SU-DHL-6 (cell line): ENCODE data around the gene KCNA1.

Experiments used
- H2AFZ ChIP-seq: fragments of 200-600 bp; sonication (generic); 2 replicates; pipeline ENCODE4 v1.6.1; 2014; ENCODE audit warnings: low read depth, mild to moderate bottlenecking, moderate library complexity, mixed read lengths, antibody characterized with exemption, low read length; ENCODE audit not compliant: severe bottlenecking
- H3F3A ChIP-seq: fragments of 200-600 bp; shearing (Covaris generic); 2 replicates; pipeline ENCODE4 v1.6.0; 2016; ENCODE audit warnings: antibody characterized with exemption, mild to moderate bottlenecking; ENCODE audit not compliant: insufficient read depth
- H3K27ac ChIP-seq: fragments of 200-600 bp; sonication (generic); 2 replicates; pipeline ENCODE4 v1.5.1; 2016; ENCODE audit warnings: low read depth, mild to moderate bottlenecking, low read length, moderate library complexity, mixed read lengths
- H3K27me3 ChIP-seq: fragments of 200-600 bp; sonication (generic), shearing (Covaris generic); 2 replicates; pipeline ENCODE4 v1.6.0; 2014; ENCODE audit warnings: mild to moderate bottlenecking, low read length
- H3K36me3 ChIP-seq: fragments of 200-600 bp; sonication (generic); 2 replicates; pipeline ENCODE4 v1.6.1; 2014; ENCODE audit warnings: mild to moderate bottlenecking, low read length, mixed read lengths
- H3K4me2 ChIP-seq: fragments of 300-600, 200-600 bp; shearing (Covaris generic), sonication (generic); 2 replicates; pipeline ENCODE4 v1.6.0; 2014; ENCODE audit warnings: low read length, low read depth, mild to moderate bottlenecking; ENCODE audit not compliant: poor library complexity, severe bottlenecking
- H3K4me3 ChIP-seq: fragments of 200-600 bp; sonication (generic); 2 replicates; pipeline ENCODE4 v1.5.1; 2014; ENCODE audit warnings: antibody characterized with exemption, low read length, mild to moderate bottlenecking, mixed read lengths; ENCODE audit not compliant: insufficient read depth, poor library complexity, severe bottlenecking
- H3K79me2 ChIP-seq: fragments of 200-600 bp; sonication (generic); 2 replicates; pipeline ENCODE4 v1.6.1; 2014; ENCODE audit warnings: mild to moderate bottlenecking, low read length, moderate library complexity; ENCODE audit not compliant: insufficient read depth
- H3K9ac ChIP-seq: fragments of 200-600 bp; sonication (generic); 2 replicates; pipeline ENCODE4 v1.7.0; 2014; ENCODE audit warnings: mild to moderate bottlenecking, low read length
- H3K9me2 ChIP-seq: fragments of 200-600 bp; sonication (generic); replicated peaks from 2 replicates; pipeline ENCODE4 v1.6.1; 2014; ENCODE audit warnings: low read length; ENCODE audit not compliant: insufficient read depth
- H3K9me3 ChIP-seq: fragments of 200-600 bp; sonication (generic); 2 replicates; pipeline ENCODE4 v1.6.1; 2014; ENCODE audit warnings: low read length, mixed read lengths; ENCODE audit not compliant: insufficient read depth
- H4K20me1 ChIP-seq: fragments of 200-600 bp; sonication (generic); 2 replicates; pipeline ENCODE4 v1.6.1; 2014; ENCODE audit warnings: low read depth, mild to moderate bottlenecking, antibody characterized with exemption, low read length, moderate library complexity, mixed read lengths
- EZH2phosphoT487 ChIP-seq: fragments of 200-600 bp; sonication (generic), shearing (Covaris generic); conservative IDR thresholded peaks from 2 replicates; pipeline ENCODE4 v1.6.1; 2018; ENCODE audit warnings: mild to moderate bottlenecking, antibody characterized with exemption, low read length, moderate library complexity, mixed read lengths
- TF ChIP-seq, protein P1 (sequence below): fragments of 200-600 bp; sonication (generic); IDR thresholded peaks from one replicate; pipeline ENCODE4 v1.5.1; 2017; ENCODE audit warnings: antibody characterized with exemption, mild to moderate bottlenecking, low read length, moderate library complexity; ENCODE audit not compliant: insufficient read depth, poor library complexity, severe bottlenecking

KCNA1 gene

DNA sequence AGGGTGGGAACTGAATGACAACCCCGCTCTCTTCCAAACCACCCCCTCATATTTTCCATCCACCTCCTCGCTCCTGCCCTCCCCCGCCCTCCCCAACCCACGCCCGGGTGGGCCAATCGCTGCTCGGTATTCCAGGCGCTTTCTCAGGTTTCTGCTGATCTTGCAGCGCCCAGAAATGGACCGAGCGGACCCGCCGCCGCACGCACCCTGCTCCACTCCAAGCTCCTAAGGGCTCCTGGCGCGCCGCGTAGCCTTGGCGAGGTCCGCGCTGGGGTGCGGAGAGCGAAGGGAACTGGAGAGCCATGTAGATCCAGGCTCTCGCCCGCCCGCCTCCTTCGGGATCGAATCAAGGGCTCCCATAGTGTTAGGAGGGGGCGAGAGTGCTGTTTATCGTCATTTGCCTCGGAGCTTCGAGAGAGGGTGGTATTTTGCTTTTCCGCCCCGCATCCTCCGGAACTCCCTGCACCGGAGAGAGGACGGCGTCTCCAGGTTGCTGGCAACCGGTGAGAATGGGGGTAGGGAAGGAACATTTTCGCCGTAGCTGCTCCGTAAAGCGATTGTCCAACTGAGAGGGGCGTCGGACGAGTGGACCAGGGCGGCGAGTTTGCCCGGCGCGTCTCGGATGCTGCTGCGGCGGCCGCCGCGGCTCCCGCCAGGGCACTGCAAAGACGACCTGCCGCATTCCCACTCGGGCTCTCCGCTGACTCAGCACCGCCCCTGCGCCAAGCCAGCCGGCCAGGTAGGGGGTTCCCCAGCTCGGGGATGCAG is at the start of gene KCNA1:
Gene KCNA1 (plus strand): TSS at position 172 of the 768 bp plus-strand sequence. CDS start 1,474 bp downstream, outside the sequence.
- Histone ChIP-seq H3K4me3 (no peak within 1 kb of the TSS), H3K9ac (no peak within 1 kb of the TSS), H2AFZ (no peak within 1 kb of the TSS), H3K79me2 (no peaks in the 10 kb centered on the region), H3K27ac (no peak within 1 kb of the TSS), H4K20me1 (no peaks in the 10 kb centered on the region), H3F3A (no peaks in the 10 kb centered on the region), H3K9me2 (no peaks in the 10 kb centered on the region), H3K36me3 (no peaks in the 10 kb centered on the region), H3K9me3 (no peaks in the 10 kb centered on the region), H3K4me2 (no peak within 1 kb of the TSS), H3K27me3 (no peaks in the 10 kb centered on the region)
- TF ChIP-seq, protein P1, sequence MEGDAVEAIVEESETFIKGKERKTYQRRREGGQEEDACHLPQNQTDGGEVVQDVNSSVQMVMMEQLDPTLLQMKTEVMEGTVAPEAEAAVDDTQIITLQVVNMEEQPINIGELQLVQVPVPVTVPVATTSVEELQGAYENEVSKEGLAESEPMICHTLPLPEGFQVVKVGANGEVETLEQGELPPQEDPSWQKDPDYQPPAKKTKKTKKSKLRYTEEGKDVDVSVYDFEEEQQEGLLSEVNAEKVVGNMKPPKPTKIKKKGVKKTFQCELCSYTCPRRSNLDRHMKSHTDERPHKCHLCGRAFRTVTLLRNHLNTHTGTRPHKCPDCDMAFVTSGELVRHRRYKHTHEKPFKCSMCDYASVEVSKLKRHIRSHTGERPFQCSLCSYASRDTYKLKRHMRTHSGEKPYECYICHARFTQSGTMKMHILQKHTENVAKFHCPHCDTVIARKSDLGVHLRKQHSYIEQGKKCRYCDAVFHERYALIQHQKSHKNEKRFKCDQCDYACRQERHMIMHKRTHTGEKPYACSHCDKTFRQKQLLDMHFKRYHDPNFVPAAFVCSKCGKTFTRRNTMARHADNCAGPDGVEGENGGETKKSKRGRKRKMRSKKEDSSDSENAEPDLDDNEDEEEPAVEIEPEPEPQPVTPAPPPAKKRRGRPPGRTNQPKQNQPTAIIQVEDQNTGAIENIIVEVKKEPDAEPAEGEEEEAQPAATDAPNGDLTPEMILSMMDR = no peak
- TF ChIP-seq EZH2phosphoT487 = no peak

DNA sequence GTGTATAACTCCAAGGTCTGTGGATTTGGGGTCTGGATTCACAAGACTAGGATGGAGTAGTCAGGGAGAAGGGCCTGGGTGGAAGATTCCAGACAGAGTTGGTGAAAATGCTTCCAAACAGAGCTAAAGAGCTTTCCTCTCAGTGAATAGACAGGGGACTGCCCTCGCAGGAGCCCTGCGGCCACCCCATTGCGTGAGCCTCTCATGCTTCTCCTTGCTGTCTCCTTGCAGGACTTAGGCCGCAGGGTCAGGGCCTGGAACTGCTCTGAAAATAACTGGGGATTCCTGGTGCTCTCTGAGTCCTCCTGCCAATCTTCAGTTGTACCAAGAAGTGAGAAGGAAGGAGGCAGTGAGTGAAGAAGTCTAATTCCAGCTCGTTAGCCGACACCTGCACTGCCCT is 49.0 kb upstream of the KCNA1 start:
- Histone ChIP-seq H3K9me3 (no peaks in the 10 kb centered on the region), H3K27ac (no peak overlapping the region), H3K9ac (no peak overlapping the region), H4K20me1 (no peaks in the 10 kb centered on the region), H3K4me2 (no peak overlapping the region), H2AFZ (no peak overlapping the region), H3K79me2 (no peaks in the 10 kb centered on the region), H3K4me3 (no peak overlapping the region), H3K9me2 (no peaks in the 10 kb centered on the region), H3K36me3 (no peaks in the 10 kb centered on the region), H3F3A (no peaks in the 10 kb centered on the region), H3K27me3 (no peaks in the 10 kb centered on the region)
- TF ChIP-seq EZH2phosphoT487 = no peak
- TF ChIP-seq, protein P1 = no peak

DNA sequence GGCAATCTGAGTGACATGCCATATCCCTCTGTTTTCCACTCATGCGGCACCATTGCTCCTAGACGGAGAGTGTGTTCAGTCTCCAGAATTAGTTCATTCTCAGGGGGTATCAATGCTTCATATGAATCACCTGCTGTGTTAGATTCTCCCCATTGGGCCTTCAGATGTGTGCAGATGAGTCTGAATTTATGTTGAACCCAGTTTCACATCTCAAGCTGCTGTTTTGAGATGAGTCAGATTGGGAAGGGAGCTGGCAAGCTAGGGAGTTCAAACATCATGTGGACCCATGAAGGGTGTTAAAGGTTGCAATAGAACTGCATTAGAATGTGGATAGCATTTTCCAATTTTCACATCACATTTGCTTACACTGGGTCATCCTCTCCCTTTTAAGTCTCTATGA is 46.9 kb upstream of the KCNA1 start:
- no peaks in the 10 kb centered on the region for H3K9me3 ChIP-seq
- no peaks in the 10 kb centered on the region for H3K27me3 ChIP-seq
- H4K20me1 ChIP-seq = no peaks in the 10 kb centered on the region
- H3K27ac ChIP-seq = no peak overlapping the region
- no peaks in the 10 kb centered on the region for H3K36me3 ChIP-seq
- no peak overlapping the region for H2AFZ ChIP-seq
- no peaks in the 10 kb centered on the region for H3K9me2 ChIP-seq
- no peaks in the 10 kb centered on the region for H3K79me2 ChIP-seq
- H3K4me3 ChIP-seq = no peak overlapping the region
- H3K4me2 ChIP-seq = no peak overlapping the region
- no peaks in the 10 kb centered on the region for H3F3A ChIP-seq
- no peak overlapping the region for H3K9ac ChIP-seq
- no peak for TF ChIP-seq EZH2phosphoT487
- TF ChIP-seq, protein P1 = no peak
